Stomach (tissue), 19 donors: ENCODE measurements around the gene FKBP1C. TPM values are rescaled to one million over a fixed set of nuclear protein-coding genes. Genes with fewer than 3 reads are reported as not detected.
"Not testable (repeated sequence)": the region's sequence is repeated elsewhere in the genome, so short reads cannot be mapped to it uniquely, and the experiment has no call there.

Experiments
- DNase-seq, 2 donors: peaks; one replicate each; pipeline versions ENCODE4 v3.0.0 to v3.0.0-alpha.2; 2013 to 2019
- H3K27ac ChIP-seq, 5 donors: fragments of 200-600 bp in 4 of 5; sonication (generic) in 4 of 5; one replicate each; pipeline ENCODE4 v1.5.1; 2013 to 2019; ENCODE audit warnings: mild to moderate bottlenecking in 1 of 5, moderate library complexity in 1 of 5
- H3K27me3 ChIP-seq, 3 donors: fragments of 200-600 bp; sonication (generic); one replicate each; pipeline ENCODE4 v1.5.1; 2017 to 2019; ENCODE audit warnings: mixed run types in 1 of 3
- H3K36me3 ChIP-seq, 4 donors: fragments of 200-600 bp; sonication (generic); 1 replicate in 3 of 4; 2 replicates in 1 of 4; pipeline ENCODE4 v1.5.1; 2016 to 2019
- H3K4me1 ChIP-seq, 4 donors: fragments of 200-600 bp; sonication (generic); one replicate each; pipeline ENCODE4 v1.5.1; 2016 to 2019
- H3K4me3 ChIP-seq, 4 donors: fragments of 200-600 bp; sonication (generic) in 3 of 4; one replicate each; pipeline ENCODE4 v1.5.1; 2016 to 2019; ENCODE audit warnings: mild to moderate bottlenecking in 1 of 4
- H3K9me3 ChIP-seq, 4 donors: fragments of 200-600 bp; sonication (generic); one replicate each; pipeline ENCODE4 v1.5.1; 2016 to 2019
- EP300 ChIP-seq: sonication (generic); formaldehyde crosslinking; IDR thresholded peaks from one replicate; pipeline ENCODE4 v1.6.1; 2017; ENCODE audit warnings: antibody characterized with exemption
- POLR2A ChIP-seq, 4 donors: fragments of 450-650 bp; IDR thresholded peaks; one replicate each; pipeline ENCODE4 v1.6.1; 2016; ENCODE audit warnings: antibody characterized with exemption in 4 of 4, control low read depth in 2 of 4, mild to moderate bottlenecking in 1 of 4, moderate library complexity in 1 of 4
- POLR2AphosphoS5 ChIP-seq, 3 donors: sonication (generic); formaldehyde crosslinking; IDR thresholded peaks; one replicate each; pipeline ENCODE4 v1.6.1; 2016; ENCODE audit warnings: antibody characterized with exemption in 3 of 3
- WGBS, 5 donors: extraction: QIAGEN DNeasy Blood & Tissue Kit in 3 of 5; methylation state at CpG; one replicate each; pipeline versions ENCODE4 v1.1.5 to v1.1.7; 2013 to 2018; 5-methylcytosine and 5-hydroxymethylcytosine counted together
- intact Hi-C: fragments of 100-400 bp; cut with DNase I; formaldehyde crosslinking; loops from one replicate; pipeline ENCODE4 v1.15.1; 2023; ENCODE audit warnings: low total_unique reads
- long read RNA-seq, 10 donors: transcript quantifications; one replicate each; lab custom pipeline, GENCODE V29; 2026
- polyA plus RNA-seq, 3 donors: library from polyadenylated mRNA; stranded (reverse); fragments of 200-250 nt; gene quantifications; one replicate each; pipeline ENCODE4 v1.2.3, GENCODE V29; 2013
- total RNA-seq, 5 donors: library from RNA; depleted of rRNA; stranded (reverse); fragments of >200 nt; gene quantifications; one replicate each; pipeline versions ENCODE4 v1.1.0 to v1.2.3, GENCODE V29; 2014 to 2016
- TF ChIP-seq, protein P1 (sequence below), 7 experiments: fragments of 450-650 bp in 4 of 7; fragments of 200-600 bp in 3 of 7; sonication (generic) in 3 of 7; IDR thresholded peaks; one replicate each; pipeline ENCODE4 v1.5.1; 2016 to 2019; ENCODE audit warnings: antibody characterized with exemption in 7 of 7, control low read depth in 2 of 7, mild to moderate bottlenecking in 1 of 7
- donor health status: healthy with polysubstance abuse.
- donor health status: Bipolar disorder and iron deficiency.
- donor health status: healthy.

The FKBP1C gene
- total RNA-seq (under 1 TPM in 1 of 5 donors, not detected in 4; 0.37 TPM), polyA plus RNA-seq (1 to 10 TPM in 1 of 3 donors, under 1 TPM in 2; 0.19 to 1.7 (median 0.53) TPM)
- long read RNA-seq, donor 1, transcript FKBP1C-201 (1 exons, 1,579 nt), result major isoform, 5 of 5 reads
- long read RNA-seq, donor 1, partial matches to known transcripts, result 0 of 5 reads
- long read RNA-seq, donor 1, other reads (novel, unspliced or antisense), result 0 of 5 reads
- long read RNA-seq, donor 2, transcript FKBP1C-201 (1 exons, 1,579 nt), result major isoform, 5 of 5 reads
- long read RNA-seq, donor 2, partial matches to known transcripts, result 0 of 5 reads
- long read RNA-seq, donor 2, other reads (novel, unspliced or antisense), result 0 of 5 reads
- long read RNA-seq, donor 3, transcript FKBP1C-201 (1 exons, 1,579 nt), result major isoform, 10 of 10 reads
- long read RNA-seq, donor 3, partial matches to known transcripts, result 0 of 10 reads
- long read RNA-seq, donor 3, other reads (novel, unspliced or antisense), result 0 of 10 reads
- long read RNA-seq, donor 4, partial matches to known transcripts, result 0 of 1 reads
- long read RNA-seq, donor 4, other reads (novel, unspliced or antisense), result 0 of 1 reads
- long read RNA-seq, donor 5, transcript FKBP1C-201 (1 exons, 1,579 nt), result major isoform, 9 of 9 reads
- long read RNA-seq, donor 5, partial matches to known transcripts, result 0 of 9 reads
- long read RNA-seq, donor 5, other reads (novel, unspliced or antisense), result 0 of 9 reads
- long read RNA-seq, donor 6, transcript FKBP1C-201 (1 exons, 1,579 nt), result major isoform, 14 of 14 reads
- long read RNA-seq, donor 6, partial matches to known transcripts, result 0 of 14 reads
- long read RNA-seq, donor 6, other reads (novel, unspliced or antisense), result 0 of 14 reads
- long read RNA-seq, donor 7, transcript FKBP1C-201 (1 exons, 1,579 nt), result major isoform, 19 of 19 reads
- long read RNA-seq, donor 7, partial matches to known transcripts, result 0 of 19 reads
- long read RNA-seq, donor 7, other reads (novel, unspliced or antisense), result 0 of 19 reads
- long read RNA-seq, donor 8, transcript FKBP1C-201 (1 exons, 1,579 nt), result major isoform, 13 of 13 reads
- long read RNA-seq, donor 8, partial matches to known transcripts, result 0 of 13 reads
- long read RNA-seq, donor 8, other reads (novel, unspliced or antisense), result 0 of 13 reads
- long read RNA-seq, donor 9, transcript FKBP1C-201 (1 exons, 1,579 nt), result major isoform, 13 of 13 reads
- long read RNA-seq, donor 9, partial matches to known transcripts, result 0 of 13 reads
- long read RNA-seq, donor 9, other reads (novel, unspliced or antisense), result 0 of 13 reads
- long read RNA-seq, donor 10, transcript FKBP1C-201 (1 exons, 1,579 nt), result major isoform, 8 of 8 reads
- long read RNA-seq, donor 10, partial matches to known transcripts, result 0 of 8 reads
- long read RNA-seq, donor 10, other reads (novel, unspliced or antisense), result 0 of 8 reads

DNA sequence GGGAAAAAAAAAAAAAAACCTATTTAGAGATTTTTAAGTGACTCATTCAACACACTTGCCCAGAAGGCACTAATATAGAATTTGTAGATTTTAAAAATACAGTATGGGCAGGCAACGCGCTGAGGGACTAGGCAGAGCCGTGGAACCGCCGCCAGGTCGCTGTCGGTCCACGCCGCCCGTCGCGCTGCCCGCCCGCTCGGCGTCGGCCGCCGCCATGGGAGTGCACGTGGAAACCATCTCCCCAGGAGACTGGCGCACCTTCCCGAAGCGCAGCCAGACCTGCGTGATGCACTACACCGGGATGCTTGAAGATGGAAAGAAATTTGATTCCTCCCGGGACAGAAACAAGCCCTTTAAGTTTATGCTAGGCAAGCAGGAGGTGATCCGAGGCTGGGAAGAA is at the start of gene FKBP1C:
Gene FKBP1C, plus strand, starts transcription at position 127 of the 400 bp plus-strand sequence.
- intact Hi-C loops, DNase-seq, H3K27me3 ChIP-seq, H3K4me1 ChIP-seq, H3K36me3 ChIP-seq, H3K4me3 ChIP-seq, H3K27ac ChIP-seq: not testable (repeated sequence)
- peaks cover 0 to 39% (median 18%) of the 10 kb centered on the region in 4 donors for H3K9me3 ChIP-seq
- 92 to 97% (median 95%) methylated on average over 25 to 27 of the region's 27 CpGs for WGBS, 5 donors

GRCh38 chr6:63164047-63164803 is 47.0 kb upstream of the FKBP1C start:
- WGBS, 5 donors, result 82 to 90% (median 89%) methylated on average over 14 to 37 of the region's 37 CpGs
- H3K27ac ChIP-seq, H3K27me3 ChIP-seq, DNase-seq, intact Hi-C loops, H3K36me3 ChIP-seq, H3K4me1 ChIP-seq, H3K4me3 ChIP-seq: not testable (repeated sequence)
- peaks cover 0 to 25% (median 7%) of the 10 kb centered on the region in 4 donors for H3K9me3 ChIP-seq

DNA sequence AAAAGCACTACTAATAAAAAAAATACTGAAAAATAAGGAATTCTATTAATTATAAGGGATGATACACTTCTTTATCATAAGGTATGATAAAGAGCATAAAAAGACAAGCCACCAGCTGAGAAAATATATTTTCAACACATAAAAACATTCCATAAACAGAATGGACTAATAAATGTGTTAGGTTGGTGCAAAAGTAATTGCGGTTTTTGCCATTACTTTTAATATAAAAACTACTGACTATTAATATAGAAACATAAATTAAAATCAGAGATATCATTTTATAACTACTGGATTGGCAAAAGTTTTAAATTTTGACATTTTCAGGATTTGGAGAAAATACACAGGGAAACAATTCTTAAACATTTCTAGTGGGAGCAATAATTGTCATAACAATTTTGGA is 37.1 kb upstream of the FKBP1C start:
- no peak for TF ChIP-seq POLR2AphosphoS5 (IDR thresholded peaks at IDR 0.05)
- no peak for TF ChIP-seq POLR2A (IDR thresholded peaks at IDR 0.05)
- TF ChIP-seq, protein P1, sequence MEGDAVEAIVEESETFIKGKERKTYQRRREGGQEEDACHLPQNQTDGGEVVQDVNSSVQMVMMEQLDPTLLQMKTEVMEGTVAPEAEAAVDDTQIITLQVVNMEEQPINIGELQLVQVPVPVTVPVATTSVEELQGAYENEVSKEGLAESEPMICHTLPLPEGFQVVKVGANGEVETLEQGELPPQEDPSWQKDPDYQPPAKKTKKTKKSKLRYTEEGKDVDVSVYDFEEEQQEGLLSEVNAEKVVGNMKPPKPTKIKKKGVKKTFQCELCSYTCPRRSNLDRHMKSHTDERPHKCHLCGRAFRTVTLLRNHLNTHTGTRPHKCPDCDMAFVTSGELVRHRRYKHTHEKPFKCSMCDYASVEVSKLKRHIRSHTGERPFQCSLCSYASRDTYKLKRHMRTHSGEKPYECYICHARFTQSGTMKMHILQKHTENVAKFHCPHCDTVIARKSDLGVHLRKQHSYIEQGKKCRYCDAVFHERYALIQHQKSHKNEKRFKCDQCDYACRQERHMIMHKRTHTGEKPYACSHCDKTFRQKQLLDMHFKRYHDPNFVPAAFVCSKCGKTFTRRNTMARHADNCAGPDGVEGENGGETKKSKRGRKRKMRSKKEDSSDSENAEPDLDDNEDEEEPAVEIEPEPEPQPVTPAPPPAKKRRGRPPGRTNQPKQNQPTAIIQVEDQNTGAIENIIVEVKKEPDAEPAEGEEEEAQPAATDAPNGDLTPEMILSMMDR (IDR thresholded peaks at IDR 0.05), result no peak
- TF ChIP-seq EP300, result no peak
- H3K36me3 ChIP-seq, result no peaks in the 10 kb centered on the region
- no peak overlapping the region for H3K4me3 ChIP-seq
- no peak for DNase-seq
- H3K4me1 ChIP-seq, result no peaks in the 10 kb centered on the region
- H3K9me3 ChIP-seq, result no peaks in the 10 kb centered on the region
- intact Hi-C loops, result no loop called here
- no peak overlapping the region for H3K27ac ChIP-seq
- no peaks in the 10 kb centered on the region for H3K27me3 ChIP-seq
- 71 to 90% (median 83%) methylated on average over 1 of the region's 1 CpG for WGBS, 5 donors

GRCh38 chr6:63176181-63176580 is 35.1 kb upstream of the FKBP1C start:
- Histone ChIP-seq H3K27ac (no peak overlapping the region), H3K4me3 (no peak overlapping the region), H3K4me1 (no peaks in the 10 kb centered on the region), H3K36me3 (no peaks in the 10 kb centered on the region), H3K27me3 (no peaks in the 10 kb centered on the region), H3K9me3 (no peaks in the 10 kb centered on the region)
- TF ChIP-seq POLR2AphosphoS5 (IDR thresholded peaks at IDR 0.05), result no peak
- TF ChIP-seq, protein P1 (IDR thresholded peaks at IDR 0.05), result no peak
- TF ChIP-seq POLR2A (IDR thresholded peaks at IDR 0.05), result no peak
- no peak for TF ChIP-seq EP300
- no peak for DNase-seq
- intact Hi-C loops, result no loop called here
- 49 to 73% (median 70%) methylated on average over 5 of the region's 5 CpGs for WGBS, 5 donors
